Stimulated activated CD8-positive, alpha-beta memory T cell treated with anti-CD3 and anti-CD28 coated beads, Interleukin-7, amount 100 ng/mL, for 48 hours (primary cell): ENCODE data around the gene OR5K4.
"Not testable (repeated sequence)": the region's sequence is repeated elsewhere in the genome, so short reads cannot be mapped to it uniquely, and the experiment has no call there.

Source experiments
- DNase-seq, 2 donors: peaks; one replicate each; pipeline ENCODE4 v3.0.0-alpha.2; 2020; ENCODE audit warnings: low read depth in 1 of 2; ENCODE audit errors: extremely low read depth in 1 of 2

The OR5K4 gene

DNA sequence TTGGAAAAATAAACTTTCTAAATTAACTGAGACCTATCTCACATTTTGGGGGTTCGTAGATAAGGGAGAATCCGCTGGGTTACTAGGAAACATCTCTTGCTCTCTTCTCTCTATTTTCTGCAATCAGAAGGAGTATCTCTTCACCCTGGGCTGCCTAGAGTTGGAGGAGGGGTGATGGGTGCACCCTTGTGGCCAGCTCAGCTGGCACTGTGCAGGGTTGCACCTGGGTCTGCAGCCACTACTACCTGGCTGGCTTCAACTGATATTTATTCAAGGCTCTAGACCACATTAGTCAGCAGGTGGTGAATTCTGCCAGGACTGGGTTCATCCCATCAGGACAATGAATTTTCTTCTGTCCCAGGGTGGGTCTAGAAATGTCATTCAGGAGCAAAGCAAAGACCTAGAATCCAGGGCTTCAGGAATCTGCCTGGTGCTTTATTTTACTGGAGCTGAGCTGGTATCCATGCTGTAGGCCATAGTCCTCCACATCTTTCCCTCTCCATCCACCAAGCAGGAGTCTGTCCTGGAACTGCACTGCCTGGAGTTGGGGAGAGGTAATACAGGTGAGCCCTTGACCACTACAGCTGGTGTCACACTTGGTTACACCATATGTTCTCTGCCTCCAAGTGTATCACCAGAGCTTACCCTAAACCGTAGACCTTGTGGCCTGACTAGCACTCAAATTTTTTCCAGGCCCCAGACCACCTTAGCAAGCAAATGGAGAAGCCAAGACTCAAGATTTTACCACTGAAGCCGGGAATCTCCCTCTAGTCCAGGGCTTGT is 14.0 kb downstream of the OR5K4 start:
- DNase-seq: no peak

DNA sequence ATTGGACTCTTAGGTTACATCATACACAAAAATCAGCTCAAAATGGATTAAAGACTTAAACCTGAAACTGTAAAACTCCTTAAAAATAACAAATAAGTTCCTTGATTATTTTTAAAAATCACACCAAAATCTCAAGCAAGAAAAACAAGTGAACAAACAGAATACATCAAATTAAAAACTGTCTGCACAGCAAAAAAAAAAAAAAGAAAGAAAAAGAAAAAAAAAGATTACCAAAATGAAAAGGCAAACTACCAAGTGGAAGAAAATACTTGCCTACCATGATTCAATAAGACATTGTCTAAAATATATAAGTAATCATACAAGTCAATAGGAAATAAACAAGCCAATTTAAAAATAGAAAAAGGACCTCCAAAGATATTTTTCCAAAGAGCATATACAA is 17.5 kb downstream of the OR5K4 start:
- DNase-seq: no peak

DNA sequence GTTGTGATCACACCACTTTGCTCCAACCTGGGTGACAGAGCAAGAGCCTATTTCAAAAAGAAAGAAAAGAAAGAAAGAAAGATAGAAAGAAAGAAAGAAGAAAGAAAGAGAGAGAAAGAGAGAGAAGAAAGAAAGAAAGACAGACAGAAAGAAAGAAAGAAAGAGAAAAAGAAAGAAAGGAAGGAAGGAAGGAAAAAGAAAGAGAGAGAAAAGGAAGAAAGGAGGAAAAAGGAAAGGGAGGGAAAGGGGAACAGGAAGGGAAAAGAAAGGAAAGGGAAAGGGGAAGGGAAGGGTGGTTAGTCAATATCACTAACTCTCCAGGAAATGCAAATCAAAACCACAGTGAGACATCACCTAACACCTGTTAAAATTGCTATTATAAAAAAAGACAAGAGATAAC is 18.2 kb downstream of the OR5K4 start:
- no peak for DNase-seq

DNA sequence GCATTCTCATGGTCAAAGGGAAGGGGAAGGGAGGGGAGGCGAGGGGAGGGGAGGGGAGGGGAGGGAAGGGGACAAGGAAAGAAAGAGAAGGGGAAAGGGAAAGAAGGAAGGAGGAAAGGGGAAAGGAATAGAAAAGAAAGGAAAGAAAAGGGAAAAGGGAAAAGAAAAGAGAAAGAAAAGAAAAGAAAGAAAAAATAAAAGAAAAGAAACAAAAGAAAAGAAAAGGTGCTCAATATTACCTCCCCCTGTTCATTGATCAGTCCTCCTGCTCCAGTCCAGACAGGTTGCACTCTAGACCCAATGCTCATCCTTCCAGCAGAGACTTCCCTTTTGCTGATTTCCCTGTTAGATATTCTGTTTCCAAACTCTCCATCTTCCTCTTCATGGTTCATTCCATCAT is 18.8 kb downstream of the OR5K4 start:
- no peak for DNase-seq

DNA sequence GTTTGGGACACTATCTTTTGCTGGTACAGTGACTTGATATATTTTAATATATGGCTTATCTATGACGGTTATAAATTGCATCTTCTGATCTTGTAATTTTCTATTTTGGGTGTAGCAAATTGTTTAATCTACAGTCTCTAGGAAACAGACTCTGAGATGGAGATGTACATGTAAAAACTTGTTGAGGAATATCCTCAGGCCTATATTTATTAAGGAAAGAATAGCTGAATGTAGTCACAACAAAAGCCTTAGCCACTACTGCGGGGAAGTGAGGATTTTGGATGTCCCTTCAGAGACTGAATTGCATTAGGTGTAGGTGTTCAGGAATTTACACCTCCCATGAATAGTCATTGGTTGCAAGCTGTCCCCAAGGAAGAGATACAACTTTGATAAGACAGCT is 23.0 kb downstream of the OR5K4 start:
- DNase-seq: no peak

DNA sequence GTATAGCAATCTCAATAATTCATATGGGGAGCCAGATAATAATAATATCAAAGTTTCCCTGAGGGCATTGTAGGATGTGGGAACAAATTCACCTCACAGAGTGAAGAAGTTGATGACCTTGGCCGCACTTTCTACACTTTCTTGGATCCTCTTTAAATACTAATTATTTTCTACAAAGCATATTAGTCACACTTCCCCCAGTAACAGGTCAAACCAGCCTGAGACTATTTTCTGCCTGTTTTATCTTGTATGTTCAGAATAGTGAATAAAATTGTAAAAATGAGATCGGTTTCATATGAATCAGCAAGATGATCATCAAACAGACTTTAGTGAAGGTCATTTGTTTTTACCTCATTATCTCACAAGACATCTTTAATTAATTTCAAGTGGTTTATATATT is 34.5 kb downstream of the OR5K4 start:
- no peak for DNase-seq

DNA sequence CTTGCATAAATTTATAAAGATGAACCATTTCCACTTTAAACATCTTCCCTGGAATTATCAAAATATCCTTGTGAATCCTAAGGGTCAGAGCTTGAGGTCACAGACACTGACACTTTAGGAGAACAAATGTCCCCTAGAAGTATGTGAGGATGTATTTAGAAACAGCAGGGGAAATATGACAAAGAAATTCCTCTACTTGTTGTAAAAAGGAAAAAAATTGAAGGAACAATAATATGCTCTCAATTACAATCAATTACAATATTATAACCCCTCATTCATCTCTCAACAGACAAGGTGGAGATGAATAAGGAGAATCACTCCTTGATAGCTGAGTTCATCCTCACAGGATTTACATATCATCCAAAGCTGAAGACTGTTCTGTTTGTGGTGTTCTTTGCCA is 36.7 kb downstream of the OR5K4 start, which contains the start of gene OR5K3:
TSS of gene OR5K3 (plus strand) at position 301 of the 400 bp plus-strand sequence. CDS start at position 301, 0 bp downstream.
- no peak for DNase-seq

DNA sequence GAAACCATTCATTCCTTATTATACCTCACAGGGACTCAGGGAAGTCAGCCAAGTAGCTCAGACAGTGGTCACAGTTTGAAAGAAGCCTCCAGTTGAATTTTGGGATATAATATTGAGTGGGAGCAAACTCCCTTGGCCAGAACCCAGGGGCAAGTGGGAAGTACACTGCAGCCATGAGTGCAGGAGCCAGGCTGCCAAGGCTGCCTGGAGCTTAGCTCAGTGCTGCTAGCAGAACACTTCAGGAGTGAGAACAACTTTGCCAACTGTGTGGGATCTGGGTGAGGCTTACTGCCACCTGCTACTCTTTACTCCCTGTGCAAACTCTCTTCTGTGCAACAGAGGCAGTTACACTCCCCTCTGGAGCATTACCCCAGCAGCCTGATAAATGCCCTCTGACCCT is 41.4 kb downstream of the OR5K4 start:
- DNase-seq: no peak

DNA sequence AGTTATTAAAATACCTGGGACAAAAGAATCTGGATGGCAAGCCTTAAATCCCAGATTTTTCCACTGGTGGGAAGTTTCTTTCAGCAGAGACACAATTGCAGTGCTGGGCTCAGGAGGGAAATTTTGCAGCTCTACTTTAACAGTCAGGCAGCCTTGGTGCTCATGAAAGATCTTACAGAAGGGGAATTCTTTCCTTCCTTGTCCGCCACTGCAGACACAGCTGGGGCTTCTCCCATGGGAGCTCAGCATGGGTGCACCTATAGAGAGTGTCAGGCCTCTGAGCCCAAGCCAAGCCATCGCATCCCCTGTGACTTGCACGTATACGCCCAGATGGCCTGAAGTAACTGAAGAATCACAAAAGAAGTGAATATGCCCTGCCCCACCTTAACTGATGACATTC is 42.8 kb downstream of the OR5K4 start:
- not testable (repeated sequence) for DNase-seq

DNA sequence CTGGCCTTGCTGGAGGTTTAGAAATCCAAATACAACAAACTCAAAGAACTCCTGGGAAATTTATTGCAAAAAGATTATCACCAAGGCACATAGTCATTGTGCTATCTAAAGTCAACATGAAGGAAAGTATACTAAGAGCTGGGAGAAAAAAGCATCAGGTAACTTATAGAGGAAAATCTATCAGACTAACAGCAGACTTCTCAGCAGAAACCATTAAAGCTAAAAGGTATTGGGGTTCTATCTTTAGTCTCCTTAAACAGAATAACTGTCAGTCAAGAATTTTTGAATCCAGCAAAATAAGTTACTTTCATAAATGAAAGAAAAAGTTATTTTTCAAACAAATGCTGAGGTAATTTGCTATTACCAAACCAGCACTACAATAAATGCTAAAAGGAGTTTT is 44.9 kb downstream of the OR5K4 start:
- no peak for DNase-seq

DNA sequence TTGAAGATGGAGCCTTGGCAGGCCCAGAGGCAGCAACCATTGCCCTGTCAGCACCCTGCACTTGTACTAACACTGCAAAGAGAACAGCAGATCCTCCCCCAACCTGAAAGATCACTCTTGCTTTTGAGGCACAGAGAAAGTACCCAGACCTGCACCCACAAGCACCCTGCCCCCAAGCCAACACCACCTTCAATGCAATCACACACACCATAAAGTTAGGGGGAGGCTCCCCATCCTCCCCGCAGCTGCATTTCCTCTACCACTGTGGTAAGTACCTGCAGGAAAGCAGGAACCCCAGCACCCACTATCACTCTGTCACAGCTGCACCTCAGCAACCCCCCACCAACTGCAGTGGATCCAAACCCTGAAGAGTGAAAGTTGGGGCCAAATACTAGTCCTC is 48.9 kb downstream of the OR5K4 start:
- DNase-seq: no peak

DNA sequence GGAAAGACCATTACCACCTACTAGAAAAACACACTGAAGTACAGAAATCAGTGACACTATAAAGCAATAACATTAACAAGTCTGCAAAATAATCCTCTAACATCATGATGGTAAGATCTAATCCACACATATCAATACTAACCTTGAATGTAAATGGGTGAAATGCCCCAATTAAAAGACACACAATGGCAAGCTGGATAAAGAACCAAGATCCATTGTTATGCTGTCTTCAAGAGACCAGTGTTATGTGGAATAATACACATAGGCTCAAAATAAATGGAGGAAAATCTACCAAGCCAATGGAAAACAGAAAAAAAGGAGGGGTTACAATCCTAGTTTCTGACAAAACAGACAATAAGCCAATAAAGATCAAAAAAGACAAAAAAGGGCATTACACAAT is 50.4 kb downstream of the OR5K4 start:
- DNase-seq: no peak
